HAP-1 (cell line): Measurements from ENCODE around the gene FAM20A.

Experiments
- DNase-seq, 2 experiments: peaks; one replicate each; pipeline ENCODE4 v3.0.0-alpha.2; 2016 to 2020; ENCODE audit warnings: low spot score in 2 of 2
- H3K27me3 ChIP-seq: fragments of 250-450 bp; sonication (Bioruptor Pico); 2 replicates; pipeline ENCODE4 v1.5.1; 2020; ENCODE audit warnings: low read depth, mild to moderate bottlenecking, moderate library complexity
- H3K36me3 ChIP-seq: fragments of 250-450 bp; sonication (Bioruptor Pico); replicated peaks from 2 replicates; pipeline ENCODE4 v1.5.1; 2020; ENCODE audit warnings: mild to moderate bottlenecking
- H3K4me1 ChIP-seq: fragments of 250-450 bp; sonication (Bioruptor Pico); 2 replicates; pipeline ENCODE4 v1.5.1; 2020; ENCODE audit warnings: mild to moderate bottlenecking
- H3K4me3 ChIP-seq: fragments of 250-450 bp; sonication (Bioruptor Pico); 2 replicates; pipeline ENCODE4 v1.5.1; 2020; ENCODE audit warnings: mild to moderate bottlenecking, moderate library complexity
- H3K9me3 ChIP-seq: fragments of 250-450 bp; sonication (Bioruptor Pico); 2 replicates; pipeline ENCODE4 v1.5.1; 2020; ENCODE audit warnings: mild to moderate bottlenecking, moderate library complexity
- in situ Hi-C: fragments of 300-500 bp; cut with MboI; formaldehyde crosslinking; loops from 3 replicates; pipeline ENCODE4 v1.14.3; 2020; ENCODE audit warnings: low sequenced_read_pairs, inconsistent platforms, mixed read lengths

Gene FAM20A

GRCh38 chr17:68600931-68601564, at the start of gene FAM20A:
Gene FAM20A (minus strand): TSS chr17:68601367. CDS start chr17:68600666, 701 bp downstream.
- in situ Hi-C loops, result no loop called here
- Histone ChIP-seq H3K9me3 (0 out of 2 replicates have a peak, but pooled peaks cover 3% of the 10 kb centered on the region), H3K36me3 (no peaks in the 10 kb centered on the region), H3K4me1 (peaks cover 50% of the 10 kb centered on the region), H3K27me3 (no peaks in the 10 kb centered on the region), H3K4me3 (peak within 1 kb of the TSS; percentile 56)
- DNase-seq, result peak; percentile 30 to 74

GRCh38 chr17:68649324-68649723, 48.2 kb upstream of the FAM20A start:
- no peak for DNase-seq
- in situ Hi-C loops, result no loop called here
- H3K4me1 ChIP-seq, result no peaks in the 10 kb centered on the region
- no peak overlapping the region for H3K4me3 ChIP-seq
- H3K36me3 ChIP-seq, result no peaks in the 10 kb centered on the region
- no peaks in the 10 kb centered on the region for H3K9me3 ChIP-seq
- H3K27me3 ChIP-seq, result peaks cover 6% of the 10 kb centered on the region; the same call in 1 of the 2 replicates

GRCh38 chr17:68646626-68647526, 45.7 kb upstream of the FAM20A start:
- no peaks in the 10 kb centered on the region for H3K9me3 ChIP-seq
- in situ Hi-C loops, result no loop called here
- no peak overlapping the region for H3K4me3 ChIP-seq
- DNase-seq, result no peak
- no peaks in the 10 kb centered on the region for H3K36me3 ChIP-seq
- H3K4me1 ChIP-seq, result no peaks in the 10 kb centered on the region
- H3K27me3 ChIP-seq, result peaks cover 9% of the 10 kb centered on the region; the same call in 1 of the 2 replicates

- H3K4me1 ChIP-seq, result no peaks in the 10 kb centered on the region
- in situ Hi-C loops, result no loop called here
- H3K4me3 ChIP-seq, result no peak overlapping the region
- DNase-seq, result no peak
- H3K36me3 ChIP-seq, result no peaks in the 10 kb centered on the region
- peaks cover 9% of the 10 kb centered on the region; the same call in 1 of the 2 replicates for H3K27me3 ChIP-seq
- H3K9me3 ChIP-seq, result no peaks in the 10 kb centered on the region
Observed at GRCh38 chr17:68642118-68642412, 40.9 kb upstream of the FAM20A start.

- no peak for DNase-seq
- H3K4me3 ChIP-seq, result no peak overlapping the region
- in situ Hi-C loops, result no loop called here
- no peaks in the 10 kb centered on the region for H3K36me3 ChIP-seq
- peaks cover 9% of the 10 kb centered on the region; the same call in 1 of the 2 replicates for H3K27me3 ChIP-seq
- no peaks in the 10 kb centered on the region for H3K9me3 ChIP-seq
- H3K4me1 ChIP-seq, result no peaks in the 10 kb centered on the region
Observed at GRCh38 chr17:68641276-68642117, 40.3 kb upstream of the FAM20A start.

- Histone ChIP-seq H3K4me1 (no peaks in the 10 kb centered on the region), H3K9me3 (no peaks in the 10 kb centered on the region), H3K4me3 (no peak overlapping the region), H3K27me3 (peaks cover 9% of the 10 kb centered on the region; the same call in 1 of the 2 replicates), H3K36me3 (no peaks in the 10 kb centered on the region)
- DNase-seq, result no peak
- in situ Hi-C loops, result no loop called here
Observed at GRCh38 chr17:68640242-68640989, 39.2 kb upstream of the FAM20A start.

GRCh38 chr17:68634345-68634876, 33.2 kb upstream of the FAM20A start:
- DNase-seq, result no peak
- in situ Hi-C loops, result no loop called here
- no peaks in the 10 kb centered on the region for H3K27me3 ChIP-seq
- no peaks in the 10 kb centered on the region for H3K36me3 ChIP-seq
- no peak overlapping the region for H3K4me3 ChIP-seq
- no peaks in the 10 kb centered on the region for H3K4me1 ChIP-seq
- no peaks in the 10 kb centered on the region for H3K9me3 ChIP-seq

GRCh38 chr17:68628576-68628957, 27.4 kb upstream of the FAM20A start:
- no peaks in the 10 kb centered on the region for H3K9me3 ChIP-seq
- H3K4me1 ChIP-seq, result no peaks in the 10 kb centered on the region; the same call in 1 of the 2 replicates
- DNase-seq, result no peak
- no peaks in the 10 kb centered on the region for H3K36me3 ChIP-seq
- no peaks in the 10 kb centered on the region for H3K27me3 ChIP-seq
- no peak overlapping the region for H3K4me3 ChIP-seq
- in situ Hi-C loops, result no loop called here

GRCh38 chr17:68627956-68628575, 26.9 kb upstream of the FAM20A start:
- in situ Hi-C loops, result no loop called here
- no peak for DNase-seq

GRCh38 chr17:68624381-68624780, 23.2 kb upstream of the FAM20A start:
- in situ Hi-C loops, result no loop called here
- H3K9me3 ChIP-seq, result no peaks in the 10 kb centered on the region
- H3K4me3 ChIP-seq, result no peak overlapping the region
- no peaks in the 10 kb centered on the region for H3K36me3 ChIP-seq
- DNase-seq, result no peak
- no peaks in the 10 kb centered on the region for H3K27me3 ChIP-seq
- H3K4me1 ChIP-seq, result no peaks in the 10 kb centered on the region; the same call in 1 of the 2 replicates

More at GRCh38 chr17:68627956-68628575, 26.9 kb upstream of the FAM20A start:
- H3K36me3 ChIP-seq, result no peaks in the 10 kb centered on the region
- no peak overlapping the region for H3K4me3 ChIP-seq
- H3K9me3 ChIP-seq, result no peaks in the 10 kb centered on the region
- no peaks in the 10 kb centered on the region for H3K27me3 ChIP-seq
- no peaks in the 10 kb centered on the region; the same call in 1 of the 2 replicates for H3K4me1 ChIP-seq

GRCh38 chr17:68623811-68624210, 22.6 kb upstream of the FAM20A start:
- Histone ChIP-seq H3K9me3 (no peaks in the 10 kb centered on the region), H3K27me3 (no peaks in the 10 kb centered on the region), H3K4me1 (no peaks in the 10 kb centered on the region; the same call in 1 of the 2 replicates), H3K36me3 (no peaks in the 10 kb centered on the region), H3K4me3 (no peak overlapping the region)
- in situ Hi-C loops, result no loop called here
- no peak for DNase-seq

GRCh38 chr17:68622423-68622822, 21.3 kb upstream of the FAM20A start:
- no peak for DNase-seq
- Histone ChIP-seq H3K4me1 (no peaks in the 10 kb centered on the region; the same call in 1 of the 2 replicates), H3K9me3 (no peaks in the 10 kb centered on the region), H3K36me3 (no peaks in the 10 kb centered on the region), H3K27me3 (no peaks in the 10 kb centered on the region), H3K4me3 (no peak overlapping the region)
- in situ Hi-C loops, result no loop called here
